ENCODE measurements around the gene TMEM43.
A peak's percentile ranks its signal among the peaks of the same experiment; 100 is the strongest.
"Not testable (repeated sequence)": the region's sequence is repeated elsewhere in the genome, so short reads cannot be mapped to it uniquely, and the experiment has no call there.

The TMEM43 gene, protein sequence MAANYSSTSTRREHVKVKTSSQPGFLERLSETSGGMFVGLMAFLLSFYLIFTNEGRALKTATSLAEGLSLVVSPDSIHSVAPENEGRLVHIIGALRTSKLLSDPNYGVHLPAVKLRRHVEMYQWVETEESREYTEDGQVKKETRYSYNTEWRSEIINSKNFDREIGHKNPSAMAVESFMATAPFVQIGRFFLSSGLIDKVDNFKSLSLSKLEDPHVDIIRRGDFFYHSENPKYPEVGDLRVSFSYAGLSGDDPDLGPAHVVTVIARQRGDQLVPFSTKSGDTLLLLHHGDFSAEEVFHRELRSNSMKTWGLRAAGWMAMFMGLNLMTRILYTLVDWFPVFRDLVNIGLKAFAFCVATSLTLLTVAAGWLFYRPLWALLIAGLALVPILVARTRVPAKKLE

GRCh38 chr3:14124615-14125192 lies at the start of gene TMEM43, which contains the start of gene CHCHD4:
TSS of gene TMEM43 (plus strand) at chr3:14125052. CDS start at chr3:14125194, 142 bp downstream.
TSS of gene CHCHD4 (minus strand) at chr3:14124870. CDS start at chr3:14124676, 194 bp downstream.
- peak; percentile 85 for DNase-seq

GRCh38 chr3:14075233-14075632 lies 49.6 kb upstream of the TMEM43 start:
- DNase-seq, result not testable (repeated sequence)

DNA sequence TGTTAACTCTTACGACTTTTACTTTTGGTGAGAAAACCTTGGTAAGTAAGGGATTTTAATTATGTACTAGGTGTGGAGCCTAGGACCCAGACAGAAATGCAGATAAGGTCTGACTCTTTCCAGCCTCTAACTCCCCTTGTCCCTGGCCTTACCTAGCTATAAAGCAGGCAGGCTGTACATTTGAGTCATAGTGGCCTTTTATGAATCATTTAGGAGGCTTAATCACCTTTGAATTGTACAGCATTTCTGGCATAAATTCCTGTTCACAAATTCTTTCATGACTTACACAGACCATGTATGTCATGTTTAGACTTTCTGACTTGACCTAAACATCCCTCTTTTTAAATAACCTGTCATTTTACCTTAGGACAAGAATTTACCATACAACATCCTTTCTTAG lies 47.5 kb upstream of the TMEM43 start:
- no peak for DNase-seq

- DNase-seq, result no peak
Measured at GRCh38 chr3:14082108-14082657, 42.7 kb upstream of the TMEM43 start.

- not testable (repeated sequence) for DNase-seq
Measured at GRCh38 chr3:14087461-14087860, 37.4 kb upstream of the TMEM43 start.

GRCh38 chr3:14091959-14092358 lies 32.9 kb upstream of the TMEM43 start:
- not testable (repeated sequence) for DNase-seq

DNA sequence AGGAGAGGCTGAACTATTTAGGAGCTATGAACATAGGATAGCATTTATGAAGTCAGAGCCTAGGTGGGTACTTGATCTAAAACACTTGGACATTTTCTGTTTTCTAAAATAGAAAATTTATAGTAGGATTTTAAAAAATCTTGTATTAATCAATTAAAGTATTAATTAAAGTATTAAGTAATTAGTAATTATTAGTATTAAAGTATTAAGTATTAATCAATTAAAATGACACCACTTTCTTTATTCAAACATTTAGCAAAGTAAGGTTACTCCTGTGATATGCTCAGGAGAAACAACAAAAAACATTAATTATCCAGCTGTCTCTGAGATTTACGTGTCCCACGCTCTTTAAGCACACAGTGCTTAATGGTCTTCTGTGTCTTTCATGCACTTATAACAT lies 32.4 kb upstream of the TMEM43 start:
- DNase-seq, result no peak

GRCh38 chr3:14093831-14094230 lies 31.0 kb upstream of the TMEM43 start:
- DNase-seq, result no peak

- DNase-seq, result no peak
Measured at GRCh38 chr3:14096742-14097141, 28.1 kb upstream of the TMEM43 start.

DNA sequence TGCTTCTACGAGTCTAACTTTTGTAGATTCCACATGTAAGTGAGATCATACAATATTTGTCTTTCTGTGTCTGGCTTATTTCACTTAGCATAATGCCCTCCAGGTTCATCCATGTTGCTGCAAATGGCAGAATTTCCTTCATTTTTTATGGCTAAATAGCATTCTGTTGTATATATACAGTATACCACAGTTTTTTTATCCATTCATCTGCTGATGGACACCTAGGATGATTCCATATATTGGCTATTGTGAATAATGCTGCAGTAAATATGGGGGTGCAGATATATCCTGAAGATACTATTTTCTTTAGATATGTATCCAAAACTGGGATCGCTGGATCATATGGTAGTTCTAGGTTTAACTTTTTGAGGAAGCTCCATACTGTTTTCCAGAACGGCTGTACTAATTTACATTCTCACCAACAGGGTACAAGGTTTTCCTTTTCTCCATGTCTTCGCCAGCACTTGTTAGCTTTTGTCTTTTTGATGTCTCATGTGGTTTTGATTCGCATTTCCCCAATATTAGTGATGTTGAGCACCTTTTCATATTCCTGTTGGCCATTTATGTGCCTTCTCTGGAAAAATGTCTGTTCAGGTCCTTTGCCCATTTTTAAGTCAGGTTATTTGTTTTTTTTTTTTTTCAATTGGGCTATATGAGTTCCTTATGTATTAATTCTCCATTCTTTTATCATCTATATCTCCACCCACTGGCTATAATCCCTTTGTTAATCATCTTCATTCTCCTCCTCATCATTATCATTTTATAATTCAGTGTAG lies 27.0 kb upstream of the TMEM43 start:
- no peak for DNase-seq

GRCh38 chr3:14109821-14110220 lies 15.0 kb upstream of the TMEM43 start:
- DNase-seq, result not testable (repeated sequence)

DNA sequence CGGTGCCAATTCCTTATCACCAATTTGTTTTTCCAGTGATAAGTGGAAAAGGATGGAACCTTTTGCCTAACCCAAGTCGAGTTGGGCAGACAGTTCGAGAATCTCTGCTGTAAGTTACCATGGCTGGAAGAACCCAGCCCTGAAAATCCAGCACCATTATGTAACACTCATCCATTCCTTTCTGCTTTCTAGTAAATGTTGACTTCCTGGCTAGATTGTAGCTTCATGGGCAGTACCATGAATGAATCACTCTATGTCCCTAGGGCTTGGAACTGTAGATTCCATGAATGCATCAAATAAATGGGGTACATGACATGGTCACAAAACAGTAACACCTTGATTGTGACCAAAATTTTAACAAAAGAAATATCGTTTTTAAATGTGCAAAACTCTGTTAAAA lies 14.2 kb upstream of the TMEM43 start:
- DNase-seq, result no peak

DNA sequence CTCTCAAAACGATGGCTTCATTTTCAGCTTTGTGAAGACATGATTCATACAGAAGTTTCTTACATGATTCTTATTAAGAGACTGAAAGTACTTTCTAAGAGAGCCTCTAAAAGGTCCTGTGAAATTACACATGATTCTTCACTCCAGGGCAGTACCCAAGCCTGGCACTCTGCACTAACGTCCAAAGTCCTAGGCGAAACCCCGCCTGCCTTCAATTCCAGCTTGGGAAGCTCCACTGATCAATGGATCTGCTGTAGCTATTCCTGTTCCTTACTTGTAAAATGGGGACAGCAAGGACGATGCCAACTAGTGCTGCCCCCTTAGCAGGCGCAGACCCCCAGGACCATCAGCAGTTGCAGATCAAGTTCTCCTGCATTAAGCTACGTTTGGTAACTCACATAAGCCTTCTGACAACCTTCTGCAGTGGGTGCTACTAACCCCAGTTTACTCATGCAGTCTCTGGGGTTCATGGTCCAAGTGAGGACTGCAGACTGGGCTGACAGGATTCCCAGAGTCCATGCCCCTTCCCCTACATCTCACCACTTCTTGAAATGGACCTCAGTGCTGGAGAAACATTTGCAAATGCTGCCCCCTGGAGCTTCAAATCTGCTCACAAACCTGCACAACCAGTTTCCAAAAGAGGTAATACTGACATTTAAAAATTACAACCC lies 10.8 kb upstream of the TMEM43 start:
- no peak for DNase-seq

DNA sequence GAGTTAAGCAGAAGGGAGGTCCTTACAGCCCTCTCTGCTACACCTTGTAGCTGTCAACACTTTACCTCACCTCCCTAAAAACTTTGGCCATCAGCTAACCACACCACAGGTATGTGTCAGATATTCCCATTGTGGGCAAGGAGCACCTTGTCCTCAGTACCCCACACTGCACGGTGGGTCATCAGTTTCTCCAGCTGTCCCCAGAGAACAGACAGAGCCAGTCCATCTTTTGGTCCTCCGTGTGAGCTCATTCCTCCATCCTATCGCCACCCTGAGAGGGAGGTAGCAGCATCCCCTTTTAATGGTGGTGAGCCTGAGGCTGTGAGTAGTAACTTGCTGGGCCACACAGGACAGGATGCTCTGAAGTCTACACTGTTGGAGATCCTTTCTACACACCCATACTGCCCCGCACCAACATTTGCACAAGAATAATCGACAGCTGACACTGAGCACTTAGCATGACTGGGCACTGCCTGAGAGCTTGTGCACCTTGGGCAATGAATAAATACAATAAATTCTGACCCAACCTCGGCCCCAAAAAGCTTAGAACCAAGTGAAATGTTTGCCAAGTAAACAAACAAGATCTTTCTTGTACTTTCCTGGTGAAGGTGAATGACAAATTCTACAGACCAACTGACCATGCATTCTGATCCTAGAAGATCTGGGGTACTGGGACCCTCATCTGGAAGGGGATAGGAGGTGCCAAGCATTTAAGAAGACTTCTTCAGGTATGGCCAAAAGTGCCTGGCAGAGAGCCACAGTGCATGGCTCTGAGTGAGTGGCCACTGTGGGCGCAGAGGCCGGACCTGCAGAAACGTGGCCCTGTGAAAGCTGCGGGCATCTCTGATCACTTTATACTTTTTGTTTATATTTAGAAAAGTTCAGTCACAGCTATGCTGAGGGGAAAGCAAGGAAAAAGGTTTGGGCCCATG lies 7.1 kb upstream of the TMEM43 start:
- no peak for DNase-seq

DNA sequence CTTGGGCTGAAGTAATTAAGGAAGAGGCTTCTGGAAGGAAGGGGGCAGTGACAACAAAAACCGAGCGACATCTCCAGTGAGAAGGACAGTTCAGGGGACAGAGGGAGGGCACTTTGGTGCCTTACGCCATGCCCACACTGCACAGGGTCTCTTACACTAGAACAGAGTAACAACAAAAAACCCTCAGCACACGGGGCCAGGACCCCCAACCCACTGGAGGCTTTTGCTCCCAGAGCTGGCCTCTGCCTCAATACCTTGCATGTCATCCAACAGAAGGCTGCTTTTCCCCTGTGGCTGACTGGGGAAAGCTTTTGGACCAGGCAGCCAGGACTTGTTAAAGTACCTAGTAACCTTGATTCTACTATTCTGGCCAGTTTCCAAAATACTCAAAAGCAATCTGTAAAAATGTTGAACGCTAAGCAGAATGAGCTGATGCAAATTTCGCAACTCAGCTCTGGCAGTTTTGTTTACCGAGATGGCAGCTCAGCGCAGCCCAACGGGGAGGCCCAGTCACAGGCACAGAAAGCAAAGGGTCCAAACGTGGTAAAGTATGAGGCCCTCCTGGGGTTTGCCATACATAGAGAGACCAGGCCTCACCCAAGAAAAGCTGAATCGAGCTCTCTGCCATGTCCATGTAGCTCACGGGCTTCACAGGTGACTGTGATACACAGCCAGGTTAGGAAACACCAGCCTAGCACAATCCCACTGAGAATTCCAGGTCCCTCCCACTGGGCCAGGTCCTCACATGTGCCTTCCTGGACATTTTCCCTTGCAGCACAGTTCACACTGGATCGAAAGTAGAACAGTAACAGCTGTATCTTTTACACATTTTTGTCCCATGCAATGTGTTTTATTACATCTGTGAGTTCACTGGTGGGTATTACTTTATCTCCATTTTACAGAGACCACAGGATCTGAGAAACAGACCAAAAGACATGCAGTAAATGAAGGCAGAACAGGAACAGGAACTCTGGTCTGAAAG lies 6.2 kb upstream of the TMEM43 start:
- DNase-seq, result no peak

DNA sequence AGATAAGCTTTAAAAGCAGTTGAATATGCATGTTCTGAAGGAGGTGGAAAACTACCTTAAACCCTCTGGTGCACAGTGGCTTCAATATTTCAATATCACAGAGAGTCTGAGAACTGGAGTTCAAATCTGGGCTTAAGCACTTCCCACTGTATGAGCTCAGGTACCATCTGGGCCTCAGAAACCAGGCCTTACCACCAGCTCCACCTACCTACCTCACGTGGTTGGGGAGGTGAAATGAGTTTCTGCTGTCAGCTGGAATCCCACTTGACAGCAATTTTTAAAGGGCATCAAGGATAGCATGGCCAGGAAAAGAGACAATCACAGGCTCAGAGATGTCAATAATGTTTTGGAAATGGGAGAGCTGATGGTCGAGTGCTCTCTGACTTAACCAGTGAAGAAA lies 5.2 kb upstream of the TMEM43 start:
- DNase-seq, result no peak

DNA sequence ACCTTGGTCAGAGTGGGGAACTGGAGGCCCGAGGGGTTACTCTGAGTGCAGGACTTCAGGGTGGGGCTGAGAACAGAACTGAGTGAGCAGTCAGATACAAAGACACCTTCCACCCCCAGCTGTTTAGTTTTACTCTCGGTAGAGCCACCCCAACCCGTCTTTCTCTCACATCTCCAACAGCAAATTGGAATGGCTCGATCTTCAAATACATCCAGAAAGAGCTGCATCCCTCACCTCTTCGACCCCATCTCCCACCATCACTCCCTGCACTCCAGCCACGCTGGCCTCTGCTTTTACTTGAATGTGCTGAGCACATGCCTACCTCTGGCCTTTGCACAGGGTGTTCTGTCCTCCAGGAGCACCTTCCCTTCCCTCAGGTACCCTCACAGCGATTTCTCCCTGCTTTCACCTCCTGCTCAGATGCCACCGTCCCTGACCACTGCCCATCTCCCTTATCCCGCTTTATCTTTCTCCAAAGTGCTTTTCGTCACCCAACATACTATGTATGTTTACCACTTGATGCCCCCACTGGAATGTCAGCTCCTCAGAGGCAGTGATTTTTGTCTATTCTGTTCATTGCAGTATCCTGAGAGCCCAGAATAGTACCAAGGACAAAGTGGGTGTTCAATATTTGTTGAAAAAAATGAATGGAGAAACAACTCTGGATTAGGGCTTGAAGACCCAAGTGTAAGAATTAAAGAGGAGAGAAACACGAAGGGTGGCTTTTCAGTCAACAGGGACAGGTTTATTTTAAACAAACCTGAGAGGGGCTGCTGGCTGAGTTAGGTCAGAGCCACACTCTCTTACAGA lies 4.5 kb upstream of the TMEM43 start:
- DNase-seq, result no peak

DNA sequence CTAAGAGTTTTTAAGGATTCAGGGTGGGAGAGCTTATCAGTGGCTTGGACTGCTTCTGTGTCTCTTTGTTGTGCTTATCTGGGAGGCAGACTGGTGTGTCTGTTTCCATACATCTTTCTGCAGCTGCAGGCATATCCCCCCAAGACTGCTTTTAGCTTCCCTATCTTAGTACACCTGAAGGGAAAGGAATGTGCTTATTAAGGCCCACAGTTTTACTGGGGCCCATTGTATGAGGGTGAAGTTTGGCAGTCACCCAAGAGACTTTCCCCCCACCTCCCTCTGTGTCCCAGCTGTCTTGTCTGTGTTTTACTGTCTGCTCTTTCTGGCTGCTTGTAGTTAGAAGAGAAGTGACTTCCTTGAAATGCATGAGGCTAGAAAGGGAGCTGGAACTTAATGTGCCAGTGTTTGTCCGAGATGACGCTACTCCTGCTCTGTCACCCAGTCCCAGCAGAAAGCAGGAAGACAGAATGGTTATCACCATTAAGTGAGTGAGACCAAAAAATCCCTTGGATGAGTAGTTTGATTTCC lies 3.9 kb upstream of the TMEM43 start:
- DNase-seq, result not testable (repeated sequence)

DNA sequence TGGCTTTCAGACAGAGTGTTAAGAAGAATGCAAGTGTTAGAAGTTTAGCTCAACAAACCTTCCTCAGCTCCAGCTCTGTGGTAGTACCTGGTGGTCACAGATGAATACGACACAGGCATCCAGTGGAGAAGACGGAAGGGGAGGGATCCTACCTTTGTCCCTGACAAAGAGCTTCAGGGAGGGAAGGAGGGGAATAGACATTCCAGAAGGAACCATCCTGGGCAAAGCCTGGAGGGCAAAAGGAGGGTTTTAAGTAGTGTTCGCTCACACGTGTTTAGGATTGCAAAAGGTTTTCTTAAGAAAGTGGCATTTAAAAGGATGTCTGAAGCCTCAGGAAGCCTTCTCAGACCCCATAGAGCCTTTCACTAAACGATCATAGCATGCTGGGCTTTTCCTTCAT lies 3.0 kb upstream of the TMEM43 start:
- no peak for DNase-seq
